ENCODE data around the gene MAD1L1.
"Not testable (repeated sequence)": the region's sequence is repeated elsewhere in the genome, so short reads cannot be mapped to it uniquely, and the experiment has no call there.

Gene MAD1L1

DNA sequence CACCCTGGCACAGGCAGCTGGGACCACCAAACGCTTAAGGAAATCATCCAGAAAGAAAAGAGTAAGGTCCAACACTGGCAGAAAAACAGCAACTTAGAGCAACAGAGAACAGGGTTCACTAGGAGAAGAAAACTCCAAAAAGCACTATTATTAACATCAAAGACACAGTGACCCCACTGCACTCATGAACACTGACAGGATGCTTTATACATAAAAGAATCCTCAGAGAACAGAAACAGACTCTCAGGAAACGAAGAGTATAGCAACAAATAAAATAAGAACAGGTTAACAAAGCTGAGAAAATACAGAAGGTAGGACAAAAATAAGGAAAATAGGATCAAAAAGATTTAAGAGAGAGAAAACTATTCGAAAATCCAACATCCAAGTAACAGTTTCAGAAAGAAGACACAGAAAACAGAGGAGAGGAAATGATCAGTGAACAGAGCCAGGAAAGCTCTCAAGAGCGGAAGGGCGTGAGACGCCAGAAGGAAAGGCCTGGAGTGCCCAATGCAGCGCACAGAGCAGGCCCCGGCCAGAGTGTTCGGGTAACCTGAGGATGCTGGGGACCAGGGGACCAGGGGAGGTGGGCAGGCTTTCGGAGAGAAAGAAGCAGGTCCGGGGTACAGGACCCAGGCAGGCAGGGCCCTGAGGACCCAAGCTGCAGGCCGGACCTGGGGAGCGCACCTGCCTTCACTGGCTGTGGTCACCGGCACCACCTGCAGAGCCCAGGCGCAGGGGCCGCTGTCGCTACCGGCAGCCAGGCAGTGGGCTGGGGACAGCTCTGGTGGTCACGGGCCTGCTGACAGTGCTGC, 258.2 kb downstream of the MAD1L1 start:
- no peak for DNase-seq (ENCODE audit: low read depth, low spot score)

DNA sequence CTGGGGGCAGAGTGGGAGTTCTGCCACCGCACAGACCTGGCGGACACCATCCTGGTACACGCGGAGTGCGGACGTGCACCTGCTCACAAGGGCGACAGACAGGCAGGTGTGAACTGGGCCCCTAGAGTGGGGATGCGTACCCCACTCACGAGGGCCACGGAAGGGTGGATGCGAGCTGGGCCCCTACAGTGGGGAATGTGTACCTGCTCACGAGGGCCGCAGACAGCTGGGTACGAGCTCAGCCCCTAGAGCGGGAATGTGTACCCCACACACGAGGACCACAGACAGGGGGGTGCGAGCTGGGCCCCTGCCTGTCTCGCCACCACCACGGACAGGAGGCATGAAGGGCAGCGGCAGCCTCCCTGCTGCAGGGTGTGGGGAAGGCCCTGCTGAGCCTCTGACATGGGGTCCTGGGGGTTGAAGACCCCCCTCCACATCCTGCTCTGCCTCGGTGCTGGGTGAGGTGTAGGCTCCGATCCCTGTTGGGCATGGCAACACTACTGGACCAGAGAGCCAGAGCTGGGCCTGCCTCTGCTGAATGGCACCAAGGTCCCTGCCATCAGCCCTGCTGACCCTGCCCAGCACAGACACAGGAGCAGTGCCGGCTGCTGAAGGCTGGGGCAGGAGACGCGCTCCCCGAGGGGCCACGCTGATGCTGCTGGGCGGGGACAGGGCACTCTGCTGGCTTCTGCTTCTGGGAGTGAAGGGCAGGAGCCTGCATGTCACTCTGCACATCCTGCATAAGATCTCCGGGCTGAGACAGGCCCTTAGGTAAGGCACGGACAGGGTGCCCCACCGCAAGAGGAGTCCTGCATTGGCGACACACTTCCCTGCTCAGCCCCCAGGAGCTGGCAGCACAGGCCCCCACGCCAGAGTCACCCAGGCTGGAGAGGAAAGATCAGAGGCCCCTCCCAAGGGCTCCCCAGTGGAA, 259.2 kb downstream of the MAD1L1 start:
- no peak for DNase-seq (ENCODE audit: low read depth, low spot score)

DNA sequence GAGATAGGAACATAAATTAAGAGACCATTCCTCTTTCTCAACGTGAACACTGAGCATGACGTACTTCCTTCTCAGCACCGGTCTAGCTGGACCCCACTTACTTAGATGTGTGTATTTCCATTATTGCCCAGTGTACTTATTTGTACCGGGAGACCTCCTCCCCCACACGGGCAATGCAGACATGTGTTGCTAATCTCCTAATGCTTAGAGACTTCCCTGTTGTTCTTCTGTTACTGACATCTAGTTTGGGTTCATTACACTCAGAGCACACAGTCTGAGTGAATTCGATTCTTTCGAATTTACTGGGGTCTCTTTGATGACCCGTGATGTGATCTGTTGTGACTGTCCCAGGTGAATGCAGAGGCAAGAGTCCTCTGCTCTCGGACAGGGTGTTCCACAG, 260.0 kb downstream of the MAD1L1 start:
- DNase-seq (ENCODE audit: low read depth, low spot score), result no peak

DNA sequence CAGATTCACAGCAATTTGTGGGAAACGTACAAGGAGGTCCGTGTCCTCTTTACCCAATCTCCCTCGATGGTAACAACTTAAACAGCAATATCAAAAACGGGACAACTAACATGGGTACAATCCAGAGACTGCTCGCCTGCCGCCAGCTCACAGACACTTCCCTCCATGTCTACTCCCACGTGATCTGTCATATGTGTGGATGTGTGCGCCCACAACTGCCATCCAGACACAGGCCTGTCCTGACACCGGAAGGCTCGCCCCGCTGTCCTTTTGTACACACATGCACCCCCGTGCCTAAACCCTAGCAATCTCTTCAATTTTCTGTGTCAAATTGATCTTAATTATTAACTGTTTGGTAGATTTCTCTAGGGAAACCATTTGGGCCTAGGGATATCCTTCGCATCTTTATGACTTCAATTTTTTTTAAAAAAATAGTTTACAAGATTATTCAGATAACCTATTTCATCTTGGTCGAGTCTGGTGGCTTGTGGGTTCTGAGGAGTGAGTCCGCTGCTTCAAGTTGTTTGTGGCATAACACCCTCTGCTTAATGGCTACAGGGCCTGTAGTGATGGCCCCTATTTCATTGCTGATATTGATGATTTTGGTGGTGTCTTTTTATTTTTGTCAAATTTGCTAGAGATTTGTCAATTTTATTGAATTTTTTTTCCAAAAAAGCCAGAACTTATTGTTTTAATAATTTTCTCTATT, 260.6 kb downstream of the MAD1L1 start:
- no peak for DNase-seq (ENCODE audit: low read depth, low spot score)

DNA sequence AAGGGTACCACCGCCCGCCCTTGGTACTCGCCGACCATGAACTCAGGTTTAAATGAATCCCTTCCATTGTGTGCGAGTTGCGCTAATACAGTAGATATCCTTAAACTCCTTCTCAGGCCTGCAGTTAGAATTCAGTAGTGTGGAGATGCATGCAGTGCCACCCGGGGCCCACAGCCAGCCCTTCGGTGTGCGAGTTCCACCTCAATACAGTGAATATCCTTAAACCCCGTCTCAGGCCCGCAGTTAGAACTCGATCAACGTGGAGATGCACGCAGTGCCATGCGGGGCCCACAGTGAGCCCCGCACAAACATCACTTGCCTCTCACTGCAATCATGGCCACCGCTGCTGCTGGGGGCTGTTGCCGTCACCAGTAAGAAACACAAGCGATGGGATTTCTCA, 261.9 kb downstream of the MAD1L1 start:
- DNase-seq (ENCODE audit: low read depth, low spot score), result no peak

DNA sequence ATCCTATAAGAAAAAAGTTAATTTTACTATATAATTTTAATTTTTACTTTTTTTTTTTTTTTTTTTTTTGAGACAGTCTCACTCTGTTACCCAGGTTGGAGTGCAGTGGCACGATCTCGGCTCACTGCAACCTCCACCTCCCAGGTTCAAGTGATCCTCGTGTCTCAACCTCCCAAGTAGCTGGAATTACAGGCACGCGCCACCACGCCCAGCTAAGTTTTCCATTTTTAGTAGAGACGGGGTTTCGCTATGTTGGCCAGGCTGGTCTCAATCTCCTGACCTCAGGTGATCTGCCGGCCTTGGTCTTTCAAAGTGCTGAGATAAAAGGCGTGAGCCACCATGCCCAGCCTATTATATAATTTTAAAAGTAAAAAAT, 262.5 kb downstream of the MAD1L1 start:
- not testable (repeated sequence) for DNase-seq (ENCODE audit: low read depth, low spot score)

DNA sequence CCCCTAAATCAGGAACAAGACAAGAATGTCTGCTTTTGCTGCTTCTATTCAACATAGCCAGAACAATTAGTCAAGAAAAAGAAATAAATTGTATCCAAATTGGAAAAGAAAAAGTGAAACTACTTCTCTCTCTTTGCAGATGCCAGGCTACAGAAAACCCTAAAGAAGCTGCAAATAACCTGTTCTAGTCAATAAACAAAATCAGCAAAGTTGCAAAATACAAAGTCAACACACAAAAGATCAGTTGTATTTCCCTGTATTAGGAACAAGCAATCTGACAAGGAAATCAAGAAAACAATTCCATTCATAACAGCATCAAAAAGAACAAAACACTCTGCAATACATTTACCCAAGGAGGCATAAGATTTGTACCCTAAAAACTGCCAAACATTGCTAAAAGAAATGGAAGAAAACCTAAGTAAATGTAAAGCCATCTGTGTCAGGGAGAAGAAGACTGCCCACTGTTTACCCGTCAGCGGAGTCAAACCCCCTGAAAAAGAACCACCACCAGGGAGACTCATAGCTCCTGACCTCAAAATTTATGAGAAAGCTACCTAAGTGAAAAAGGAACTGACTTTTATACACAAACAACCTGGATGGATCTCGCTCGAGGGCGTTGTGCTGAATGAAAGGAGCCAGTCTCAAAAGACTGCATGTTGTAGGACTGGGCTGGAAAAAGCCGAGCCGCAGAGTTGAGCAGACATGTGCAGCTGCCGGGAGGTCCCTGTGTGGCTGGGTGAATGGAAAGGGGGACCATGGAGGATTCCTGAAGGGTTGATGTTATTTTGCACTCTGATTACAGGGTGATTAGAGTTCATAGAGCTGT, 263.1 kb downstream of the MAD1L1 start:
- no peak for DNase-seq (ENCODE audit: low read depth, low spot score)

DNA sequence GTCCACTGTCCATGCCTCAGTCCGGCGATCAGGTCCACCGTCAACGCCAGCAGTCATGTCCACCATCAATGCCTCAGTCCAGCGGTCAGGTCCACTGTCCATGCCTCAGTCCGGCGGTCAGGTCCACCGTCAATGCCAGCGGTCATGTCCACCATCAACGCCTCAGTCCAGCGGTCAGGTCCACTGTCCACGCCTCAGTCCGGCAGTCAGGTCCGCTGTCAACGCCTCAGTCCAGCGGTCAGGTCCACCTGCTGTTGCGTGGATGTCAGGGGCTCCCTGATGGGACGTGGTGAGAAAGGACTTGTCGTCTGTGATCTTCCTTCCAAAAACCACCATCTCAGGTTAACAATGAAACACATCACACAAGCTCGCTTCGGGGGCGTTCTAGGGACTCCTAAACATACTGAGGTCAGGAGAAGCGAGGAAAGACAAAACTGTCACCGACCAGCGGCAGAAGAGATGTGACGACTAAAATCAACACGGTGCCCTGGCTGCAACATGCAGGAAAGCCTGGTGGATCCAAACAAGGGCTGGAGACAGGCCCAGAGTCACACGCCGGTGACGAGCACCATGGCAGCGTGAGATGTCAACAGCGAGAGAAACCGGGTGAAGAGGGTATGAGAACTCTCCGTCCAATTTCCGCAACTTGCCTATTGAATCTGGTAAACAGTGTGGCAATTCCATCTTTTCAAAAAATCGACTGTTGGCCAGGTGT, 264.2 kb downstream of the MAD1L1 start:
- no peak for DNase-seq (ENCODE audit: low read depth, low spot score)

DNA sequence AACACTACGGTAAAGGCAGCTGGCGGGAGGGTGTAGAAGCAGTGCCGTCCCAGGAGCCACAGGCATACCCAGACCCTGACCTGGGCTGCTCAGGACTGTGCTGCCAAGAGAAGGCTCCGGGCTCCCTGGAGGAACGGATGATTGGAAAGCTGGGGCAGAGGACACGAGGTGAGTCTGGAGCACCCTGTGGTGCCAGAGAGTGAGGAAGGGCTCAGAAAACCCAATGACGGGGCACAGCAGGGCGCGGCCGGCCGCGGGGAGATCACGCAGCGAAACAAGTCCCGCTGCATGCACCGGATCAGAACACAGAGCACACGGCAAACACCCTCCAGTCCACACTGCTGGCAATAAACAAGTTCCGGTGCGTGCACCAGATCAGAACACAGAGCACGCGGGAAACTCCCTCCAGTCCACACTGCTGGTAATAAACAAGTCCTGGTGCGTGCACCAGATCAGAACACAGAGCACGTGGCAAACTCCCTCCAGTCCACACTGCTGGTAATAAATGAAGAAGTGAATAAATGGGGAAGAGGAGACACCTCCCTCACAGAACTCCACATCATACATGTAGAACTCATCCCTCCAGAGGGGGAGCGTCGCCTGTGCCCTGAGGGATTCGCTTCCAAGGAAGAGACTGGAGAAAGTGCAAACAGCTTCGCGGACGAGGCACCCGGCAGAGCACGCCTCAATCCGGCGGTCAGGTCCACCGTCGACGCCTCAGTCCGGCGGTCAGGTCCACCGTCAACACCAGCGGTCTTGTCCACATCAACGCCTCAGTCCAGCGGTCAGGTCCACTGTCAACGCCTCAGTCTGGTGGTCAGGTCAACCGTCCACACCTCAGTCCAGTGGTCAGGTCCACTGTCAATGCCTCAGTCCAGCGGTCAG, 265.0 kb downstream of the MAD1L1 start:
- DNase-seq (ENCODE audit: low read depth, low spot score), result no peak

DNA sequence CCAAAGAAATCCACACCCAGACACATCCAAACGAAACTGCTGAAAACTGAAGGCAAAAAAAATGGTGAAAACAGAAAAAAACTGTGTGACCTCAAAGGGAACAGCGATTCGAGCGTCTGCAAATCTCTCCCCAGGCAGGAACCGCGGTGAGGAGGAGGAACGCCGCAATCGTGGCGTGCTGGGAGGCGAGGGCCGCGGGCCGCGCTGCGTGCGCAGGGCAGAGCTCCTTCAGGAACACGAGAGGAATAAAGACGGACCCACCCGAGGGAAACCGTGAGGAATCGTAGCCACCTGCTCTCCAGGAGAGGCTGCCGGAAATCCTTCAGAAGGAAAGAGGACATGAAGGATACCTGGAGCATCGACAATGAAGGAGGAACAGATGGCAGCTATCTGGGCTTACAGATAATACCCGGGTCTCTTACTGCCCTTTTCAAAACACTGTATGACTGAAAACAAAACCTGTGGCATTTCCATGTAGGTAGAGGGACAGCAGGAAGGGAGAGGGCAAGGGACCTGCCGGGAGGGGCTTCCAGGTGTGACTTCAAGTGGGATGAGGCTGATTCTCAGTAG, 266.0 kb downstream of the MAD1L1 start:
- no peak for DNase-seq (ENCODE audit: low read depth, low spot score)

DNA sequence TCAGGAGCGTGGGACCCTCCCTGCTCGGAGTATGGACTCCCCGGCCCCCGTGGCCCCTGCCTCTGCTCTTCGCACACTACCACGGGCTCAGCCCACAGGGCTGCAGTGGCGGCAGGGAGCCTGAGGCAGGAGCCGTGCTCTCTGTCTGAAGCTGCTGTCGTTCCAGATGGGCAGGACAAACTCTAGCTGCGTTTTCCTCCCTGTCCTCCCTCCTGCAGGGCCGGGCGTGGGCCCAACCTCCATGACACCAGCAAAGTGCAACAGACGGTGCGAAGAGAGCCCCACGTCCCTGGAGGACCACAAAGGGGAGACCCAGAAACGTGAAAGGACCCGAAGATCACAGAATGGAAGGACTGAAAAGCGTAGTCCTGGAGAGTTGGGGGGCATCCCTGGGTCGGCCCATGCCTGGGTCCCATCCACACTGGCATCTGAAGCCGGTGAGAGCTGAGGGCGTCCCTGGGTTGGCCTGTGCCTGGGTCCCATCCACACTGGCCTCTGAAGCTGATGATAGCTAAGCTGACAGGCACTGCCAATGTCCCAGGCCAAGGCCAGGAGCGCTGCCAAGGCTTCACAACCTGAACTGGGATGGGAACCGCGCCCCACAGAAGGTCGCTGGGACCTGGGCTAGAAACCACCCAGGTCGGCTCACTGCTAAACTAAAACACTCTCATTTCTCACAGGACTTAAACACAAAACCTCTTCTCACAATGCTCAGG, 267.0 kb downstream of the MAD1L1 start:
- no peak for DNase-seq (ENCODE audit: low read depth, low spot score)

DNA sequence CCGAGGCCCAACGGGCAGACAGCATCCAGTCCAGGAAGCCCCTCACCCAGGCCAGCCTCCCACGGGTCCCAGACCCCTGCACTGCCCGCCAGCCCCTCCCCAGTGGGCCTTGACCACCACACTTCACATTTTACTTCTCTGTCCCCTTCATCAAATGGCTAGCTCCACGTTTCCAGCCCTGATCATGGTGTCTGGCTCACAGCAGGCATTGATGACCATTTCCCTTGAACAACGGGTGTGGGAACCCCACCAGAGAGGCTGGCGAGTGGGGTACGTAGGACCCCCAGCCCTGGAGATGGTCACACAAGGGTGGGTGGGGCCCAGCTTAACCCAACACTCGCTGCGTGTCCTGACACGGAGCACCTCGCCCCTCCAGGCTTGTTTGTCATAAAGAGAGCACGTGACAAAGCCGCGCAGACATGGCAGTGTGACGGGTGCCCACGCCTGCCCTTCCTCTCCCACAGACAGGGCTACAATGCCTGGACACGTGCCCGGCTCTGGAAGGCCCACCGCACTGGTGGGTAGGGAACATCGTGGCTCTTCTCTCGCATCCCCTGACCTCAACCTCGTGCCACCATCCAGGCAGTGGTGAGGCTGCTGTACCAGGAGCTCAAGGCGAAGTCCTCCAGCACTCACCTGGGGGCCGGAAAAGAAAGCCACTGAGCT, 267.7 kb downstream of the MAD1L1 start:
- no peak for DNase-seq (ENCODE audit: low read depth, low spot score)

DNA sequence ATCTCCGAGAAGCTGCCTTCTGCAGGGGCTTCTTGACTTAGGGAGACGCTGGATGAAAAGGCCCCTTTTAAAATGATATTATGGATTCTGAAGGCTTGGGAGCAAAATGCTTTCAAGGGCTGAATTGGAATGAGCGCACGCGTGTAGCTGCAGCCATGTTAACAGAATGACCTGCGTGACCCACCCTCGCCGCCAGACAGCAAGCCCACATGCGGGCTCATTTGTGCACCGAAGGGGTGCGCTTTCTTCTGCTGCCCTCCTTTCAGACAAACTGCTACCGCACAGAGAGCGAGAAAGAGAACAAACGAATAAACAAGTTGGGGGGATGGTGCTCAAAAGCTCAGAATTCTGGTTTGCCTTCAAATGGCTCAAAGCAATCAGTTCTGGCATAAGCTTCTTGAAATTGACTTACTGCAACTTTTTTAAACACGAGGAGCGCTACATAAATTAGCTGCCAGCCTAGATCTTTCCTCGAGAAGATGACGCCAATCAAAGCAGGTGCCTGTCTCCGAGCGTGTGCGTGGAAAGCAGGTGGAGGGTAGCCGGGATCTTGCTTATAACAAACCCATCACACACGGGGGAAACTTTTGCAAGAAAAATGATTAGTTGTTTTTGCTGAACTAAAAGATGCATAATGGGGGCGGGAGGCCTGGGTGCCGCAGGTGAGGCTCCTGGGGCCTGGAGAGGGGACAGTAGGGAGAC, 268.4 kb downstream of the MAD1L1 start:
- DNase-seq (ENCODE audit: low read depth, low spot score), result no peak

DNA sequence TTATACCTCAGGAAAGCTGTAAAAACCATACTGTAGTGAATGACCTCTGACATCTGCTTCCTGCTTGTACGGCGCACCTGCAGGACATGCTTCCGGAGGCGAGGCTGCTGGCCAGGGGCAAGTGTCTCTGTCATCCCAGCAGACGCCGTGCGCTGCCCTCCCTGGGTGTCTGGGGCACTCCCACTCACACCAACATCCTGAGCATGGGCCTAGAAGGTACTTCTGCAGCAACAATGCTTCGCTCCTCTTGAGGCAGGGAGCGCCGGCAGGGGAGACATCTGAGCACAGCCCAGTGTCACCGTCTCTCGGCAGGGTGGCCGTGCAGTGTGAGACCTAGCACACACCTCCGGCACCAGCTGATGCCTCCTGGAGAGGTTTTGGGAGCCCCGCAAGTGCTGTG, 269.2 kb downstream of the MAD1L1 start:
- DNase-seq (ENCODE audit: low read depth, low spot score), result no peak

DNA sequence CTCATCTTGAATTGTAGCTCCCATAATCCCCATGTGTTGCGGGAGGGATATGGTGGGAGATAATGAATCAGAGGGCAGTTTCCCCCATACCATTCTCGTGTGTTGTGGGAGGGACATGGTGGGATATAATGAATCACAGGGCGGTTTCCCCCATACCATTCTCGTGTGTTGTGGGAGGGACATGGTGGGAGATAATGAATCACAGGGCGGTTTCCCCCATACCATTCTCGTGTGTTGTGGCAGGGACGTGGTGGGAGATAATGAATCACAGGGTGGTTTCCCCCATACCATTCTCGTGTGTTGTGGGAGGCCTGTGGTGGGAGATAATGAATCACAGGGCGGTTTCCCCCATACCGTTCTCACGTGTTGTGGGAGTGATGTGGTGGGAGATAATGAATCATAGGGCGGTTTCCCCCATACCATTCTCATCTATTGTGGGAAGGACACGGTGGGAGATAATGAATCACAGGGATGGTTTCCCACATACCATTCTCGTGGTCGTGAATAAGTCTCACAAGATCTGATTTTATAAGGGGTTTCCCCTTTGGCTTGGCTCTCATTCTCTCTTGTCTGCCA, 271.0 kb downstream of the MAD1L1 start:
- no peak for DNase-seq (ENCODE audit: low read depth, low spot score)

DNA sequence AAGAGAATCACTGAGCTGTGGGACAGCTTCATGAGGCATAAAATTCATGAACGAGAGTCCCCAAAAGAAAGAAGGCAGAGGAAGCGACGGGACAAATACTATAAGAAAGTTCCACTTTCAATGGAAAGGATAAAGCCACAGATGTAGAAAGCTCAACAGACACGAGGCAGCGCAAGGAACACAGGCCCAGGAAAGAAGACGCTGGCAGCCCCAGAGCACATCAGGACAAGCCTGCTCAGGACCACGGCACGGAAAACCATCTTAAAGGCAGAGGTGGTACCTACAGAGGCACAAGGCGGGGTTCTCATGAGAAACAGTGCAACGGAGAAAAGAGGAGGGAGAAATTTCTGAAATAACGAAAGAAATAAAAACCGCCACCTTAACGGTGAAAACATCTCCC, 273.4 kb downstream of the MAD1L1 start:
- DNase-seq (ENCODE audit: low read depth, low spot score), result no peak
